Naive B cell (primary cell): ENCODE data around the gene HPCAL4. TPM values are rescaled to one million over a fixed set of nuclear protein-coding genes. Genes with fewer than 3 reads are reported as not detected.

Experiments used
- ATAC-seq, 2 donors: fragments of 150-1000 bp; cut with Tn5 transposase; 2 replicates each; pipeline ENCODE4 v1.10.0; 2021; ENCODE audit warnings: low read depth in 2 of 2, mild to moderate bottlenecking in 2 of 2, moderate library complexity in 2 of 2
- DNase-seq: peaks from one replicate; pipeline ENCODE4 v3.0.0; 2022
- H3K27ac Mint-ChIP-seq, 6 donors: one replicate each; pipeline ENCODE4 v1.8.0; 2020 to 2022; ENCODE audit warnings: mild to moderate bottlenecking in 6 of 6, mixed read lengths in 6 of 6, moderate library complexity in 5 of 6, inconsistent platforms in 2 of 6
- H3K27me3 Mint-ChIP-seq, 3 donors: one replicate each; pipeline ENCODE4 v1.8.0; 2021 to 2022; ENCODE audit warnings: mixed read lengths in 3 of 3, mild to moderate bottlenecking in 1 of 3
- H3K36me3 Mint-ChIP-seq, 2 donors: one replicate each; pipeline ENCODE4 v1.8.0; 2020 to 2022; ENCODE audit warnings: mixed read lengths in 2 of 2, inconsistent platforms in 1 of 2, mild to moderate bottlenecking in 1 of 2
- H3K4me1 Mint-ChIP-seq, 3 donors: one replicate each; pipeline ENCODE4 v1.8.0; 2020 to 2022; ENCODE audit warnings: mixed read lengths in 3 of 3, inconsistent platforms in 1 of 3, mild to moderate bottlenecking in 1 of 3, moderate library complexity in 1 of 3
- H3K4me3 Mint-ChIP-seq, 8 donors: one replicate each; pipeline ENCODE4 v1.8.0; 2020 to 2022; ENCODE audit warnings: mild to moderate bottlenecking in 8 of 8, mixed read lengths in 8 of 8, moderate library complexity in 8 of 8, inconsistent platforms in 2 of 8
- H3K9me3 Mint-ChIP-seq, 7 donors: one replicate each; pipeline ENCODE4 v1.8.0; 2020 to 2022; ENCODE audit warnings: mixed read lengths in 7 of 7, mild to moderate bottlenecking in 5 of 7, inconsistent platforms in 2 of 7, moderate library complexity in 1 of 7
- polyA plus RNA-seq, 6 donors: library from polyadenylated mRNA; unstranded; fragments of 300-500 nt; fragmentation: Illumina TruSeq; gene quantifications; one replicate each; pipeline ENCODE4 v1.2.3, GENCODE V29; 2021; ENCODE audit warnings: low read depth in 6 of 6

The HPCAL4 gene
- polyA plus RNA-seq = not detected

DNA sequence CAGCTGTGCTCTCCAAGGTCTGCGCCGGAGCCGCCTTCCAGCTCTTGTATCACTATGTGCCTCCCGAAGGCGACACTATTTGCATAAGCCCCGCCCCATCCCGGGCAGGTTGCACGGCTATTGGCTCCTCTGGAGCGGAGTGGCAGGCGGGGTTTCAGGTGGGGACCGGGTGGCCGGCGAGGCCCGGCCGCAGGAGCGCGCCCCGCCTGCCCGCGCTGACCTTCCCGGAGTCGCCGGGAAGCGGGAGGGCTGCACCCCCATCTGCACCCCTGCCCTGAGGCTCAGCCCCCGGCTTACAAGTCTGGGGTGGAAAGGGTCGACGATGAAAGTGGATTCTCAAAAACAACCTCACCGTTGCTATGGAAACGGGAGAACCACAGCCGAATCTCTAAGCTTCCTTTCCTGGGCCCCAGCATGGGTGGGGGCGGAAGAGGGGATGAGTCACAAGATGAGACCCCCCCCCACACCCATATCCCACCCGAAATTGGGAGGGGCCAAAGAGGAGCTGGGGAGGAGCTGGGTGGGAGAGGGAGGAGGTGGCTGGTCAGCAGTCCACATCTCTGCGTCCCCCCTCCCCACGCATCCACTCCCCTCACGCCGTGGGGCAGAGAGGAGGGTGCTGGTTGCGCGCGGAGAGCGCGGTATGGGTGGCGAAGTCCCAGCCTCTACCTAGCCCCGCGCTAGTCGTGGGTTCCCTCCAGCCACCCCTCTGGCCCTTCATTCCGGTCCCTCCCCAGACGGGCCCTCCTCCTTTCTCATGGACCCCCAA is at the start of gene HPCAL4:
TSS of gene HPCAL4 (minus strand) at position 51 of the 769 bp plus-strand sequence. CDS start 6,830 bp downstream, outside the sequence.
- Mint-ChIP-seq H3K4me3 (peak within 1 kb of the TSS; percentile 35 to 88 (median 79)), H3K4me1 (peaks cover 11 to 17% (median 13%) of the 10 kb centered on the region in 3 donors), H3K9me3 (peaks cover 0 to 1% (median 0%) of the 10 kb centered on the region in 7 donors), H3K27ac (peak within 1 kb of the TSS in 2 of 6 donors; percentile 32 to 74), H3K36me3 (peaks cover 0 to 9% of the 10 kb centered on the region in 2 donors), H3K27me3 (peaks cover 69 to 85% (median 70%) of the 10 kb centered on the region in 3 donors)
- DNase-seq = peak; percentile 64
- peak; percentile 81 to 89 for ATAC-seq

DNA sequence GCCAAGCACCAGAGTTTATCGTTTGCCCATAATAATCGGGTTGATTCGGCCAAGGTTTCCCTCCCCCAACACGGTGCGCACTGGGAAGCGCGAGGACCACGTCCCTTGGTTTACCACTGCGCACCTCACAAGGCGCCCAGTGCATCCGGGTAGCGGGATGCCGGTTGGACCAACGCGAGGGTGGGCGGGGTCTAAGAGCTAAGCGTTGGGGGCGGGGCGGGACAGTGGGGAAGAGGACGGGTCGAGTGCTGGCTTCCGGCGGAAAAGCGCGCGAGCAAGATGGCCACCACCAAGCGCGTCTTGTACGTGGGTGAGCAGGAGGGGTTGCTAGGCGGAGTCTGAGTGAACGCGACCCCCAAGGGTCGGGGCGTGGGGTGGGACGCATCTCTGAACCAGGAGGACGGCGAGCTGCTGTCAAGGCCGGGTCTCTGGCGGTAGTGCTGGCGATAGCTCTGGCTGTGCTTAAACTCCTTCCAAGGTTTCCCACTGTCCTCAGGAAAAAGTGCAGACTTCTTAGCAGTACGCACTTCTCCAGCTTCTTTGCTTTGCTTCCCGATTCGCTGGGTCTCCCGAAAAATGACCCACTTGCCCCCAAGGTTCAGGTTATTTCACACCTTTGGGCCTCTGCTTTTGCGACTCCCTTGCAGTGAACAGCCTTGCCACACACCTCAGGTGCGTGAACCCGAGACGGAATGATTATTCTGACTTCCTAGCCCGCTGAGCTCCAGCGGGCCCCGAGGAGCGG is 47.6 kb upstream of the HPCAL4 start, which contains the start of gene PPIE:
TSS of gene PPIE (plus strand) at position 261 of the 745 bp plus-strand sequence. CDS start at position 280, 19 bp downstream.
- peaks cover 19 to 38% (median 33%) of the 10 kb centered on the region in 3 donors for H3K27me3 Mint-ChIP-seq
- DNase-seq = peak; percentile 78
- H3K9me3 Mint-ChIP-seq = peaks cover 0 to 13% (median 2%) of the 10 kb centered on the region in 7 donors
- H3K36me3 Mint-ChIP-seq = peaks cover 4 to 24% of the 10 kb centered on the region in 2 donors
- peak within 1 kb of the TSS; percentile 90 to 96 (median 94) for H3K27ac Mint-ChIP-seq
- ATAC-seq = peak; percentile 98
- H3K4me3 Mint-ChIP-seq = peak within 1 kb of the TSS; percentile 93 to 99 (median 97)
- H3K4me1 Mint-ChIP-seq = peaks cover 19 to 32% (median 21%) of the 10 kb centered on the region in 3 donors

DNA sequence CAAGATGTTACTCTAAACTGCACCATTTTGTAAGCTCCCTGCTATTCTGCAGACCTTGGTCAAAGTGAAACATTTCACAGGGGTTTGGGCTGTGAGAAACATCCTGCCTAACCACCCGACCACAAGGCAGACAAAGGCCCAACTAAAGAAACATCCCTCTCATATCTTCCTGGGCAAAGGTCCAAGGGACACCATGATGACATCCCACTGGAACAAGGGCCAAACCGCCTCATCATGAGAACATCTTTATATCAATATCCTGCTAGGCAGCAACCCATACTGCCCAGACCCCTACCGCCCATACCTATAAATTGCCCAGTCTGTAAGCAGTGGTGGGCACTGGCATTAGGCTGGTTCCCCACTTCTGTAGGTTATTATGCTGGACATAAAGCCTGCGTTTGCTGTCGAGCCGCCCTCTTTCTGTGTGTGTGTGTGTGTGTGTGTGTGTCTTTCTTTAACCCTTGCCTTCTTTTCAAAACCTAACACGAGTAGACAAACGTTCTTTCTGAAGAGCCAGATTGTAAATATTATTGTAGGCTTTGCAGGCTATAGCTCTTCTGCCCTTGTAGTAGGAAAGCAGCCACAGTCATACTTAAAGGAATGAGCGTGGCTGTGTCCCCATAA is 46.4 kb upstream of the HPCAL4 start:
- Mint-ChIP-seq H3K4me1 (peaks cover 19 to 32% (median 21%) of the 10 kb centered on the region in 3 donors), H3K27me3 (peaks cover 29 to 49% (median 45%) of the 10 kb centered on the region in 3 donors), H3K36me3 (peaks cover 4 to 24% of the 10 kb centered on the region in 2 donors), H3K9me3 (peaks cover 0 to 13% (median 2%) of the 10 kb centered on the region in 7 donors), H3K27ac (peak overlapping the region in 2 of 6 donors; percentile 33 to 73), H3K4me3 (peak overlapping the region; percentile 48 to 99 (median 83))
- ATAC-seq (no peak), DNase-seq (no peak)

DNA sequence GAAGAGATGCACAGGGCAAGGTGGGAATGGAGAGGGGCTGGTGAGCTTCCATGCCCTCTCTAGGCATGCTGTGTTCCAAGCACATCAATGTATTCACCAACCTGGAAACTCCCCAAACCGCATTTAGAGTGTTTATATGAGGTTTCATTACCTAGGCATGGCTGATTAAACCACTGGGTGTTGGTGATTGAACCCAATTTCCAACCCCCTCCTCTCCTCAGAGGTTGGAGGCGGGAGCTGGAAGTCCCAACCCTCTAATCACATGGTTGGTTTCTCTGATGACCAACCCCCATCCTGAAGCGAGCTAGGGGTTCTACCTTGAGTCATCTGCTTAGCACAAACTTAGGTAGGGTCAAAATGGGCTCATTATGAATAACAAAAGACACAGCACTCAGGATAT is 44.5 kb upstream of the HPCAL4 start:
- no peak overlapping the region for H3K27ac Mint-ChIP-seq

DNA sequence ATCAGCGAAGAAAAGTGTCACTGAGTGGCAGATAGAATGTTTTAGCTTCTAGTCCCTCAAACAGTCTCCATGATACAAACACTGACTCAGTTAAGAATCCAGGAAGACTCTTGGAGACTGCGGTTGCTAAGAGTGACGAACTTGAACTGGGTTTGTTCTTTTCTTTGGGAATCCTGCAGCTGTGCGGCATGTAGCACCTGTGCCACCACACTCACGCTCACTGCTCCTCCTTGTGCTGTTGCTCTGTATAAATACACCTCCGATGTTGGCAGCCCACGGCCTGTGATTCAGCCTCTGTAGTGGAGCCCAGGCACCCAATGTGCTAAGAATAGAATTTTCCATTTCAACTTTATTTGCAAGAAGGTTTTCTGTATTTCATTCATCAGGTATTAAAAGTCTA is 41.9 kb upstream of the HPCAL4 start:
- peaks cover 0 to 8% (median 4%) of the 10 kb centered on the region in 3 donors for H3K4me1 Mint-ChIP-seq
- peaks cover 61 to 85% (median 72%) of the 10 kb centered on the region in 3 donors for H3K27me3 Mint-ChIP-seq
- no peak for ATAC-seq
- H3K36me3 Mint-ChIP-seq = peaks cover 0 to 20% of the 10 kb centered on the region in 2 donors
- peak overlapping the region in 1 of 8 donors; percentile 31 for H3K4me3 Mint-ChIP-seq
- H3K9me3 Mint-ChIP-seq = peaks cover 0 to 13% (median 0%) of the 10 kb centered on the region in 7 donors
- H3K27ac Mint-ChIP-seq = no peak overlapping the region
- DNase-seq = no peak

More for the DNA sequence above, 44.5 kb upstream of the HPCAL4 start:
- H3K4me3 Mint-ChIP-seq = peak overlapping the region in 1 of 8 donors; percentile 17
- peaks cover 37 to 59% (median 46%) of the 10 kb centered on the region in 3 donors for H3K27me3 Mint-ChIP-seq
- peaks cover 19 to 31% (median 21%) of the 10 kb centered on the region in 3 donors for H3K4me1 Mint-ChIP-seq
- no peak for DNase-seq
- H3K9me3 Mint-ChIP-seq = peaks cover 0 to 13% (median 2%) of the 10 kb centered on the region in 7 donors
- no peak for ATAC-seq
- H3K36me3 Mint-ChIP-seq = peaks cover 0 to 20% of the 10 kb centered on the region in 2 donors

DNA sequence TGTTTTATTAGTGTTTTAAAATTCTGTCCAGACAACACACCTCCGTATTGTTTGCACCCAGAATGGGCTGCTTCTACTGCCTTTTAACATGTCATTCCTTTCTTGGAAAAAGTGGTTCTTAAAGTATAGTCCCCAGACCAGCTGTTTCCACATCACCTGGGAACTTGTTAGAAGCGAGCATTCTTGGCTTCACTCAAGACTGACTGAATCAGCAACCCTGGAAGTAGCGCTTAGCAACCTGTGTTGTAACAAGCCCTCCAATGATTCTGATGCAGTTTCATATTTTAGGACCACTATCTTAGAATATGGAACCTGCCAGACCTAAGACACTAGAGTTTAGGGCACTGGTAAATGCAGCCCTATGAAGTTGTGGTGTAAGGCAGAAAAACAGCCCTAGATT is 41.5 kb upstream of the HPCAL4 start:
- Mint-ChIP-seq H3K27me3 (peaks cover 65 to 89% (median 76%) of the 10 kb centered on the region in 3 donors), H3K27ac (no peak overlapping the region), H3K36me3 (peaks cover 0 to 18% of the 10 kb centered on the region in 2 donors), H3K4me3 (no peak overlapping the region), H3K9me3 (peaks cover 0 to 12% (median 0%) of the 10 kb centered on the region in 7 donors), H3K4me1 (peaks cover 0 to 5% (median 4%) of the 10 kb centered on the region in 3 donors)
- DNase-seq (no peak), ATAC-seq (no peak)

DNA sequence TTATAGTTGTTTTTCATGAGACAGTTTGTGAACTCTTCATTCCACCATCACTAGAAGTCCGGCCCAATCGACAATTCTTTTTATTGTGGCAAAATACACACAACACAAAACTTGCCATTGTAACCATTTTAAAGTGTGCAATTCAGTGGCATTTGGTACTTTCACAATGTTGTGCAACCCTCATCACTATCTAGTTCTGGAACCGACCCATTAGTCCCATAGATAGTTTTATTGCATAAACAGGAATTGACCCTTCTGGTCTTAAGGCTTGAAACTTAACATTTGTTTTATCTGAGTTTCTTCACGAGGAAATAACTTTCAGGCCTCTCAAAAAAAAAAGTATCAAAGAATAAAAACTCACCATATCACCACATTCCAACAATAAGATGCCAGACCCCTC is 38.6 kb upstream of the HPCAL4 start:
- Mint-ChIP-seq H3K27ac (no peak overlapping the region), H3K36me3 (no peaks in the 10 kb centered on the region), H3K4me1 (no peaks in the 10 kb centered on the region), H3K9me3 (no peaks in the 10 kb centered on the region), H3K4me3 (no peak overlapping the region), H3K27me3 (peaks cover 69 to 86% (median 81%) of the 10 kb centered on the region in 3 donors)
- no peak for DNase-seq
- no peak for ATAC-seq

DNA sequence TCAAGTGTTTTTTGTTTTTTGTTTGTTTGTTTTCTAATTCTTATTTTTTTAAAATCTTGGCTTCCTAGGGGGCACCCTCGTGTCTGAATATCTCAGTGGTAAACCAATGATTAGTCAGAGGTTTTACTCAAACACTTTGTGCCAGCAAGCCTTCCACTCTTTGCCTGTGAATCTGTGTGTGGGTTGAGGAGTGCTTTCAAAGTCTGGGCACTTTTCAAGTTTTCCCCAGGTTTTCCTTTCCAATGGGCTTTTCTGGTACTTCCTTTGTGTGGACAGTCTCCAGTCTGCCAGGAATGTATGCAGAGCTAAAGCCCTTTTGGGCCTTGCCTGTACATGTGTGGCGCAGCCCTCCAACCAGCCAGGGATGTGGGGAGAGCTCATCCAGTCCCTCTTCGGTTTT is 37.8 kb upstream of the HPCAL4 start:
- Mint-ChIP-seq H3K4me3 (no peak overlapping the region), H3K27me3 (peaks cover 69 to 86% (median 82%) of the 10 kb centered on the region in 3 donors), H3K27ac (no peak overlapping the region), H3K4me1 (no peaks in the 10 kb centered on the region), H3K36me3 (no peaks in the 10 kb centered on the region), H3K9me3 (no peaks in the 10 kb centered on the region)
- DNase-seq = no peak
- ATAC-seq = no peak

DNA sequence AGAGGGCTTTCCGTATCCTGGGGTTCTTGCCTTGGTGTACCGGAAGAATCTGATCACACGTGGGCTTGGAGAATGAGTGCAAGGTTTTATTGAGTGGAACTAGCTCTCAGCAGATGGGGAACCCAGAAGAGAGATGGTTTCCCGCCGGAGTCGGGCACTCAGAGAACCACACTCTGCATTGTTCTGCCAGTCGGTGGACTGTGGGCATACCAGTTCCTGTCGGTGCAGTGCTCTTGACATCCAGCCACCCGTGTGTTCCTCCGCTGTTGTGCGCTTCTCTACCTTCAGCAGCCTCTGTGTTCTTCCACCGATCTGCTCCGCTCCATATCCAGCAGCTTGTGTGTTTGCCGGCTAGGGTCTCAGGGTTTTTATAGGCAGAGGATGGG is 36.7 kb upstream of the HPCAL4 start:
- DNase-seq (no peak), ATAC-seq (peak in 1 of 2 donors; percentile 30)
- no peaks in the 10 kb centered on the region for H3K36me3 Mint-ChIP-seq
- no peaks in the 10 kb centered on the region for H3K4me1 Mint-ChIP-seq
- H3K27ac Mint-ChIP-seq = no peak overlapping the region
- H3K4me3 Mint-ChIP-seq = peak overlapping the region in 3 of 8 donors; percentile 6 to 80 (median 40)
- H3K9me3 Mint-ChIP-seq = no peaks in the 10 kb centered on the region
- H3K27me3 Mint-ChIP-seq = peaks cover 60 to 76% (median 72%) of the 10 kb centered on the region in 3 donors

DNA sequence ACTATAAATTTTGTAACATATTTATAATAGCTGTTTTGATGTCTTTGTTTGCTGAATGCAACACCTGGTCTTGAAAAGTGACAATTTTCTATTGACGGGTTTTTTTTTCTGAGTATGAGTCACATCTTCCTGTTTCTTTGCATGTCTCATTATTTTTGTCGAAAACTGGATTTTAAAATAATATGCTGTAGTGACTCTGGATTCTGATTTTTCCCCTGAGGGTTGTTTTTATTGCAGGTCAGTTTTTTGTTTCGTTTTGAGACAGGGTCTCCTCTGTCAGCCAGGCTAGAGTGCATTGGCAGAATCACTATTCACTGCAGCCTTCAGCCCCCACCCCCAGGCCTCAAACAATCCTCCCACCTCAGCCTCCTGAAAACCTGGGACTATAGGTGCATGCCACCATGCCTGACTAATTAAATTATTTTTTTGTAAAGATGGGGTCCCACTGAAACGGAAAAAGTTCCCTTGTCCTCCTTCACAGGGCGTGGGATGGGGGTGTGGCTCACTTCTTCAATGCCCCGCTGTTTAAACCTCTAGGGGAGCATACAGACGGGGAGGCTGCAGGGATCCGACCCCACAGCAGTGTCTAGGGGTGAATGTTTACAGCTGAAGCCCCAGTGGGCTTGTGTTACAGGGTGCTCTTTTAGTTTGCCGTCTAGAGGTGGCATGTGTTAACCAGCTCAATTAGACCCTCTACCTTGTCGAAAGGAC is 36.1 kb upstream of the HPCAL4 start:
- Mint-ChIP-seq H3K36me3 (no peaks in the 10 kb centered on the region), H3K4me1 (no peaks in the 10 kb centered on the region), H3K4me3 (peak overlapping the region in 1 of 8 donors; percentile 40), H3K27ac (peak overlapping the region in 1 of 6 donors; percentile 6), H3K27me3 (peaks cover 56 to 72% (median 68%) of the 10 kb centered on the region in 3 donors), H3K9me3 (no peaks in the 10 kb centered on the region)
- ATAC-seq (no peak), DNase-seq (no peak)

DNA sequence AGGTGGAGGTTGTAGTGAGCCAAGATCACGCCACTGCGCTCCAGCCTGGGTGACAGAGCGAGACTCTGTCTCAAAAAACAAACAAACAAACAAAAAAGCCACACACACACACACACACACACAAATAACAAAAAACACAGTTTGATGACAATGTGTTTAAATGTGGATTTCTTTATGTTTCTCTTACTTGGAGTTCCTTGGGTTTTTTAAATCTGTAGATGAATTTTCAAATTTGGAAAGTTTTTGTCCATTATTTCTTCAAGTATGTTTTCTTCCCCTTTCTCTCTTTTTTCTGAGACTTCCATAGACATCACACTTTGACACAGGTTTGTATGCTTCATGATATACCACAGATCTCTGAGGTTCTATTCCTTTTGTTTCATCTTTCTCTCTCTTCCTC is 35.4 kb upstream of the HPCAL4 start:
- H3K4me3 Mint-ChIP-seq = no peak overlapping the region
- no peak for ATAC-seq
- H3K4me1 Mint-ChIP-seq = no peaks in the 10 kb centered on the region
- DNase-seq = no peak
- H3K27me3 Mint-ChIP-seq = peaks cover 60 to 76% (median 75%) of the 10 kb centered on the region in 3 donors
- H3K36me3 Mint-ChIP-seq = no peaks in the 10 kb centered on the region
- H3K27ac Mint-ChIP-seq = no peak overlapping the region
- H3K9me3 Mint-ChIP-seq = no peaks in the 10 kb centered on the region

DNA sequence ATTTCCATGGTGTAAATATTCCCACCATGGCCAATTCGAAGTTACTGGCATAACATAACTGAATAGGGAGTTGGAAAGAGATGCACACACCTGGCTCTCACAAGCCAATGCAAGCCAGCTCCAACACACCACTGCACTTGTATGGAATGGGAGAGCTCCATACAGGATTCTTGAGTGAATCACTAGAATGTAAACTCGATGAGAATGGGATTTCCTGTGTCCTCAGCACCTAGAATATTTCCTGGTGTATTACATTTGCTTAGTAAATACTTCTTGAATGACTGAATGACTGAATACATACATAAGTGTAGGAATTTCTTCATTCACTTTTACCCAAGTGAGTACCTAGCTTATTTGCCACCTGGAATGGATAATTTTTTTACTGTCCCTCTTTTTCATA is 31.3 kb upstream of the HPCAL4 start:
- Mint-ChIP-seq H3K9me3 (no peaks in the 10 kb centered on the region), H3K27ac (no peak overlapping the region), H3K4me3 (no peak overlapping the region), H3K36me3 (no peaks in the 10 kb centered on the region), H3K27me3 (peaks cover 39 to 57% (median 47%) of the 10 kb centered on the region in 3 donors), H3K4me1 (no peaks in the 10 kb centered on the region)
- ATAC-seq = no peak
- no peak for DNase-seq
